ENCODE measurements around the gene ABCC8. TPM values are rescaled to one million over a fixed set of nuclear protein-coding genes. Genes with fewer than 3 reads are reported as not detected.

Gene ABCC8
- total and polyA plus RNA-seq, 4 donors: 1.2 to 14.9 (median 3.1) TPM

- Histone ChIP-seq H3K27me3 (ENCODE audit: control insufficient read depth in 3 of 3, insufficient read depth in 3 of 3, low read length in 2 of 3) (peaks cover 3 to 29% (median 27%) of the 10 kb centered on the region in 3 donors), H3K27ac (ENCODE audit: low read depth in 1 of 2, low read length in 1 of 2) (no peak overlapping the region), H3K9me3 (ENCODE audit: control insufficient read depth in 4 of 4, insufficient read depth in 3 of 4, low read length in 3 of 4) (peaks cover 0 to 3% (median 0%) of the 10 kb centered on the region in 4 donors), H3K4me3 (no peak overlapping the region), H3K4me1 (ENCODE audit: control insufficient read depth in 5 of 5, insufficient read depth in 5 of 5, low read length in 5 of 5) (no peaks in the 10 kb centered on the region), H3K36me3 (ENCODE audit: control insufficient read depth in 4 of 4, insufficient read depth in 4 of 4, low read length in 4 of 4) (no peaks in the 10 kb centered on the region), H3K9ac (ENCODE audit: insufficient read depth in 1 of 2, low read length in 2 of 2) (no peak overlapping the region)
- TF ChIP-seq CTCF (IDR thresholded peaks at IDR 0.05; ENCODE audit: control extremely low read depth, extremely low read depth): no peak
- 91 to 95% methylated on average over 6 of the region's 6 CpGs for WGBS, 2 donors
- ATAC-seq (ENCODE audit: insufficient read depth, low FRiP score): no peak
- DNase-seq: no peak
These were observed 6.6 kb downstream of the ABCC8 start for GRCh38 chr11:17469998-17470397.

GRCh38 chr11:17468122-17468521 lies 8.5 kb downstream of the ABCC8 start:
- DNase-seq (no peak), ATAC-seq (ENCODE audit: insufficient read depth, low FRiP score) (no peak)
- H3K4me3 ChIP-seq: no peak overlapping the region
- H3K9me3 ChIP-seq (ENCODE audit: control insufficient read depth in 4 of 4, insufficient read depth in 3 of 4, low read length in 3 of 4): peaks cover 0 to 3% (median 0%) of the 10 kb centered on the region in 4 donors
- H3K9ac ChIP-seq (ENCODE audit: insufficient read depth in 1 of 2, low read length in 2 of 2): no peak overlapping the region
- peaks cover 0 to 12% (median 9%) of the 10 kb centered on the region in 3 donors for H3K27me3 ChIP-seq (ENCODE audit: control insufficient read depth in 3 of 3, insufficient read depth in 3 of 3, low read length in 2 of 3)
- no peaks in the 10 kb centered on the region for H3K4me1 ChIP-seq (ENCODE audit: control insufficient read depth in 5 of 5, insufficient read depth in 5 of 5, low read length in 5 of 5)
- no peaks in the 10 kb centered on the region for H3K36me3 ChIP-seq (ENCODE audit: control insufficient read depth in 4 of 4, insufficient read depth in 4 of 4, low read length in 4 of 4)
- no peak overlapping the region for H3K27ac ChIP-seq (ENCODE audit: low read depth in 1 of 2, low read length in 1 of 2)
- no peak for TF ChIP-seq CTCF (IDR thresholded peaks at IDR 0.05; ENCODE audit: control extremely low read depth, extremely low read depth)
- WGBS, 2 donors: 90 to 96% methylated on average over 4 of the region's 4 CpGs

GRCh38 chr11:17463546-17464174 lies 13.0 kb downstream of the ABCC8 start:
- WGBS, 2 donors: 67 to 71% methylated on average over 11 of the region's 11 CpGs
- peak overlapping the region in 1 of 2 donors; percentile 38 for H3K27ac ChIP-seq (ENCODE audit: low read depth in 1 of 2, low read length in 1 of 2)
- ATAC-seq (ENCODE audit: insufficient read depth, low FRiP score): no peak

More at GRCh38 chr11:17463546-17464174, 13.0 kb downstream of the ABCC8 start:
- Histone ChIP-seq H3K9me3 (ENCODE audit: control insufficient read depth in 4 of 4, insufficient read depth in 3 of 4, low read length in 3 of 4) (no peaks in the 10 kb centered on the region), H3K4me3 (no peak overlapping the region), H3K36me3 (ENCODE audit: control insufficient read depth in 4 of 4, insufficient read depth in 4 of 4, low read length in 4 of 4) (no peaks in the 10 kb centered on the region), H3K4me1 (ENCODE audit: control insufficient read depth in 5 of 5, insufficient read depth in 5 of 5, low read length in 5 of 5) (no peaks in the 10 kb centered on the region), H3K9ac (ENCODE audit: insufficient read depth in 1 of 2, low read length in 2 of 2) (no peak overlapping the region), H3K27me3 (ENCODE audit: control insufficient read depth in 3 of 3, insufficient read depth in 3 of 3, low read length in 2 of 3) (no peaks in the 10 kb centered on the region)
- TF ChIP-seq CTCF (IDR thresholded peaks at IDR 0.05; ENCODE audit: control extremely low read depth, extremely low read depth): no peak
- DNase-seq: no peak

All from lung (tissue), 12 donors.